GM23338 (cell line): ENCODE data around the gene ADAMTSL2. TPM values are rescaled to one million over a fixed set of nuclear protein-coding genes. Genes with fewer than 3 reads are reported as not detected.

Experiments
- ATAC-seq: fragments of 200-7000 bp; cut with Tn5 transposase; 3 replicates; pipeline ENCODE4 v1.9.1; 2020
- DNase-seq: peaks from one replicate; pipeline ENCODE4 v3.0.0-alpha.2; 2015; ENCODE audit warnings: low spot score
- H2AFZ ChIP-seq: fragments of 200-600 bp; sonication (generic); 2 replicates; pipeline ENCODE4 v1.8.0; 2016; ENCODE audit warnings: antibody characterized with exemption, mild to moderate bottlenecking, moderate library complexity
- H3F3A ChIP-seq: fragments of 200-600 bp; sonication (generic); replicated peaks from 2 replicates; pipeline ENCODE4 v1.8.0; 2017; ENCODE audit warnings: antibody characterized with exemption, mixed run types, low read depth
- H3K27ac ChIP-seq: fragments of 200-600 bp; sonication (generic); 2 replicates; pipeline ENCODE4 v1.6.1; 2016; ENCODE audit warnings: low read depth
- H3K27me3 ChIP-seq: fragments of 200-600 bp; sonication (generic); 2 replicates; pipeline ENCODE4 v1.8.0; 2016; ENCODE audit warnings: mild to moderate bottlenecking, mixed run types, moderate library complexity; ENCODE audit not compliant: insufficient read depth
- H3K36me3 ChIP-seq: fragments of 200-600 bp; sonication (generic); 2 replicates; pipeline ENCODE4 v1.8.0; 2016; ENCODE audit warnings: mild to moderate bottlenecking; ENCODE audit not compliant: insufficient read depth
- H3K4me1 ChIP-seq: fragments of 200-600 bp; sonication (generic); 2 replicates; pipeline ENCODE4 v1.8.0; 2016; ENCODE audit warnings: mild to moderate bottlenecking, moderate library complexity; ENCODE audit not compliant: insufficient read depth
- H3K4me2 ChIP-seq: fragments of 200-600 bp; sonication (generic); 2 replicates; pipeline ENCODE4 v1.7.1; 2017; ENCODE audit warnings: mixed run types
- H3K4me3 ChIP-seq: fragments of 200-600 bp; sonication (generic); 2 replicates; pipeline ENCODE4 v1.6.1; 2016; ENCODE audit warnings: mixed run types
- H3K79me2 ChIP-seq: fragments of 200-600 bp; sonication (generic); replicated peaks from 2 replicates; pipeline ENCODE4 v1.8.0; 2017; ENCODE audit warnings: mild to moderate bottlenecking; ENCODE audit not compliant: insufficient read depth
- H3K9me2 ChIP-seq: fragments of 200-600 bp; sonication (generic); 2 replicates; pipeline ENCODE4 v1.8.0; 2017; ENCODE audit not compliant: insufficient read depth
- H4K20me1 ChIP-seq: fragments of 200-600 bp; sonication (generic); replicated peaks from 2 replicates; pipeline ENCODE4 v1.8.0; 2017; ENCODE audit warnings: mild to moderate bottlenecking; ENCODE audit not compliant: insufficient read depth
- H3K27ac Mint-ChIP-seq: 2 replicates; pipeline ENCODE4 v1.8.0; 2020; ENCODE audit warnings: inconsistent platforms, mild to moderate bottlenecking, moderate library complexity, mixed read lengths
- H3K27me3 Mint-ChIP-seq: 3 replicates; pipeline ENCODE4 v1.8.0; 2022; ENCODE audit warnings: low read depth, mild to moderate bottlenecking, moderate library complexity, mixed read lengths, inconsistent platforms; ENCODE audit not compliant: insufficient read depth, poor library complexity
- H3K36me3 Mint-ChIP-seq: 3 replicates; pipeline ENCODE4 v1.8.0; 2021; ENCODE audit warnings: low read depth, mild to moderate bottlenecking, inconsistent platforms, moderate library complexity, mixed read lengths
- H3K4me1 Mint-ChIP-seq: 3 replicates; pipeline ENCODE4 v1.8.0; 2020; ENCODE audit warnings: mild to moderate bottlenecking, inconsistent platforms, mixed read lengths
- H3K4me3 Mint-ChIP-seq: 3 replicates; pipeline ENCODE4 v1.8.0; 2021; ENCODE audit warnings: moderate library complexity, mild to moderate bottlenecking, inconsistent platforms, mixed read lengths
- H3K9me3 Mint-ChIP-seq: 3 replicates; pipeline ENCODE4 v1.8.0; 2020; ENCODE audit warnings: moderate library complexity, mild to moderate bottlenecking, inconsistent platforms, mixed read lengths
- CREB1 ChIP-seq: fragments of 250-450 bp; sonication (Bioruptor Pico); IDR thresholded peaks from 2 replicates; pipeline ENCODE4 v1.5.0; 2020; ENCODE audit warnings: low read depth, mild to moderate bottlenecking, moderate library complexity
- CTCF ChIP-seq, 2 experiments: fragments of 200-600 bp in 1 of 2; sonication (generic) in 1 of 2; conservative IDR thresholded peaks; 2 replicates each; pipeline versions ENCODE4 v1.5.1 to v1.6.1; 2016 to 2017; ENCODE audit warnings: antibody characterized with exemption in 2 of 2, low read depth in 2 of 2, mild to moderate bottlenecking in 2 of 2, moderate library complexity in 1 of 2
- ETS1 ChIP-seq: IDR thresholded peaks from 2 replicates; pipeline ENCODE4 v1.6.1; 2016; ENCODE audit warnings: antibody characterized with exemption
- EZH2 ChIP-seq: fragments of 200-600 bp; sonication (generic); IDR thresholded peaks from one replicate; pipeline ENCODE4 v1.8.0; 2017; ENCODE audit warnings: antibody characterized with exemption, mild to moderate bottlenecking, low read depth; ENCODE audit not compliant: unreplicated experiment
- EZH2phosphoT487 ChIP-seq: fragments of 200-600 bp; sonication (generic); IDR thresholded peaks from one replicate; pipeline ENCODE4 v1.8.1; 2018; ENCODE audit warnings: antibody characterized with exemption; ENCODE audit not compliant: unreplicated experiment
- JUNB ChIP-seq: IDR thresholded peaks from one replicate; pipeline ENCODE4 v1.6.1; 2016; ENCODE audit warnings: antibody characterized with exemption; ENCODE audit not compliant: unreplicated experiment
- NANOG ChIP-seq: IDR thresholded peaks from 2 replicates; pipeline ENCODE4 v1.6.1; 2016; ENCODE audit warnings: antibody characterized with exemption, borderline replicate concordance
- POLR2AphosphoS5 ChIP-seq: IDR thresholded peaks from 2 replicates; pipeline ENCODE4 v1.6.1; 2016; ENCODE audit warnings: antibody characterized with exemption, low read depth
- REST ChIP-seq: IDR thresholded peaks from one replicate; pipeline ENCODE4 v1.6.1; 2018; ENCODE audit warnings: antibody characterized with exemption; ENCODE audit not compliant: unreplicated experiment
- STAT1 ChIP-seq: IDR thresholded peaks from one replicate; pipeline ENCODE4 v1.6.1; 2016; ENCODE audit warnings: antibody characterized with exemption; ENCODE audit not compliant: unreplicated experiment
- ZNF114 ChIP-seq: fragments of 250-450 bp; sonication (Bioruptor Pico); IDR thresholded peaks from 2 replicates; pipeline ENCODE4 v1.5.0; 2020; ENCODE audit warnings: mild to moderate bottlenecking, moderate library complexity
- ZNF331 ChIP-seq: fragments of 250-450 bp; sonication (Bioruptor Pico); IDR thresholded peaks from 2 replicates; pipeline ENCODE4 v1.5.0; 2020; ENCODE audit warnings: low read depth, mild to moderate bottlenecking, moderate library complexity
- polyA plus RNA-seq: library from polyadenylated mRNA; unstranded; fragments of >200 nt; fragmentation: Nextera tagmentation; extraction: Ambion mirVana; gene quantifications from 2 replicates; pipeline ENCODE4 v1.2.1, GENCODE V29; 2016
- total RNA-seq: library from RNA; depleted of rRNA; stranded (reverse); fragments of >200 nt; shearing (Covaris generic); gene quantifications from 2 replicates; pipeline ENCODE4 v1.2.3, GENCODE V29; 2014
- TF ChIP-seq, protein P1 (sequence below): fragments of 250-450 bp; sonication (Bioruptor Pico); IDR thresholded peaks from 2 replicates; pipeline ENCODE4 v1.5.0; 2020; ENCODE audit warnings: mild to moderate bottlenecking, moderate library complexity

Gene ADAMTSL2
- total and polyA plus RNA-seq, 2 experiments from 2014 or later = 0.15 to 0.66 TPM

DNA sequence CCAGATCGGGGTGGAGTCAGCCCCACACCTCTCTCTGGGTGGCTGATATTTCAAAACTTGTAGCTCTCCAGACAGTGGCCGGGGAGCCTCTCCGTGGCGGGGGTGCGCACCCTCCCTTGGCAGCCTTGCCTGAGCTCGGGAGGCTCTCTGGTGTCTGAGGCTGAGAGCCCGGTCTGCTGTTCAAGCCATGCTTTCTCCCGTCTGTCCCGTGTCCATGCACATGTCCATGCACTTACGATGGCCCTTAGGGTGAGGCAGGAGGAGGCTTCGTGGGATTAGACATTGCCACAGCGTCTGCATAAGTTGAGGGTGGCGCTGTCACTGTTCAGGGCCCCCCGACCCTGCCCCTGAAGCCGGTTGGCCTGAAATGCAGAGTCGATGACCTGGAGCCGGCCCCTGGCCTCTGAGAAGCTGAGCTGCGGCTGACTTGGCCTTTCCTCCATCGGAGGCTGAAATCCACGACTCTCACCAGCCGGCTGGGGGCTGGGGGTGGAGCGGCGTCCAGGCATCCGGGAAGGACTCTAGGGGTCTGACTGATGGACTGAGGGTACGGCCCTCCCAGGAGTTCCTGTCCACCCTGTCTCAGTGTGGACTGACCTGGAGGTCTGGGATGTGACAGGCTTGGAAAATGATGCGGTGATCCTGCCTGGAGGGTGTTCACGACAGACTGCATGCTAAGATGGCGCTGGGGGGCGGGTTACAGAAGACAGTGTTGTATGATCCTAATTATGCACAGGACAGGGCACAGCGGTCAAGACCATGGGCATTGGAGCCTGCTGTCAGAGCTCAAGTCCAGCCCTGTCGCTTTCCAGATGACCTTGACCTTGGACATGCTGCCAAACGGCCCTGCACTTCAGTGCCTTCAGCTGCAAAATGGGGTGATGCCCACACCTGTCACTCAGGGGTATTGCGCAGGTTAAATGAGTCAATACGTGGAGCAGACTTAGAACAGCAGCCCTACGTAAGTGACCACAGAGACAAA, 37.4 kb upstream of the ADAMTSL2 start:
- DNase-seq = no peak
- no peak for TF ChIP-seq POLR2AphosphoS5
- no peak for TF ChIP-seq REST
- TF ChIP-seq, protein P1, sequence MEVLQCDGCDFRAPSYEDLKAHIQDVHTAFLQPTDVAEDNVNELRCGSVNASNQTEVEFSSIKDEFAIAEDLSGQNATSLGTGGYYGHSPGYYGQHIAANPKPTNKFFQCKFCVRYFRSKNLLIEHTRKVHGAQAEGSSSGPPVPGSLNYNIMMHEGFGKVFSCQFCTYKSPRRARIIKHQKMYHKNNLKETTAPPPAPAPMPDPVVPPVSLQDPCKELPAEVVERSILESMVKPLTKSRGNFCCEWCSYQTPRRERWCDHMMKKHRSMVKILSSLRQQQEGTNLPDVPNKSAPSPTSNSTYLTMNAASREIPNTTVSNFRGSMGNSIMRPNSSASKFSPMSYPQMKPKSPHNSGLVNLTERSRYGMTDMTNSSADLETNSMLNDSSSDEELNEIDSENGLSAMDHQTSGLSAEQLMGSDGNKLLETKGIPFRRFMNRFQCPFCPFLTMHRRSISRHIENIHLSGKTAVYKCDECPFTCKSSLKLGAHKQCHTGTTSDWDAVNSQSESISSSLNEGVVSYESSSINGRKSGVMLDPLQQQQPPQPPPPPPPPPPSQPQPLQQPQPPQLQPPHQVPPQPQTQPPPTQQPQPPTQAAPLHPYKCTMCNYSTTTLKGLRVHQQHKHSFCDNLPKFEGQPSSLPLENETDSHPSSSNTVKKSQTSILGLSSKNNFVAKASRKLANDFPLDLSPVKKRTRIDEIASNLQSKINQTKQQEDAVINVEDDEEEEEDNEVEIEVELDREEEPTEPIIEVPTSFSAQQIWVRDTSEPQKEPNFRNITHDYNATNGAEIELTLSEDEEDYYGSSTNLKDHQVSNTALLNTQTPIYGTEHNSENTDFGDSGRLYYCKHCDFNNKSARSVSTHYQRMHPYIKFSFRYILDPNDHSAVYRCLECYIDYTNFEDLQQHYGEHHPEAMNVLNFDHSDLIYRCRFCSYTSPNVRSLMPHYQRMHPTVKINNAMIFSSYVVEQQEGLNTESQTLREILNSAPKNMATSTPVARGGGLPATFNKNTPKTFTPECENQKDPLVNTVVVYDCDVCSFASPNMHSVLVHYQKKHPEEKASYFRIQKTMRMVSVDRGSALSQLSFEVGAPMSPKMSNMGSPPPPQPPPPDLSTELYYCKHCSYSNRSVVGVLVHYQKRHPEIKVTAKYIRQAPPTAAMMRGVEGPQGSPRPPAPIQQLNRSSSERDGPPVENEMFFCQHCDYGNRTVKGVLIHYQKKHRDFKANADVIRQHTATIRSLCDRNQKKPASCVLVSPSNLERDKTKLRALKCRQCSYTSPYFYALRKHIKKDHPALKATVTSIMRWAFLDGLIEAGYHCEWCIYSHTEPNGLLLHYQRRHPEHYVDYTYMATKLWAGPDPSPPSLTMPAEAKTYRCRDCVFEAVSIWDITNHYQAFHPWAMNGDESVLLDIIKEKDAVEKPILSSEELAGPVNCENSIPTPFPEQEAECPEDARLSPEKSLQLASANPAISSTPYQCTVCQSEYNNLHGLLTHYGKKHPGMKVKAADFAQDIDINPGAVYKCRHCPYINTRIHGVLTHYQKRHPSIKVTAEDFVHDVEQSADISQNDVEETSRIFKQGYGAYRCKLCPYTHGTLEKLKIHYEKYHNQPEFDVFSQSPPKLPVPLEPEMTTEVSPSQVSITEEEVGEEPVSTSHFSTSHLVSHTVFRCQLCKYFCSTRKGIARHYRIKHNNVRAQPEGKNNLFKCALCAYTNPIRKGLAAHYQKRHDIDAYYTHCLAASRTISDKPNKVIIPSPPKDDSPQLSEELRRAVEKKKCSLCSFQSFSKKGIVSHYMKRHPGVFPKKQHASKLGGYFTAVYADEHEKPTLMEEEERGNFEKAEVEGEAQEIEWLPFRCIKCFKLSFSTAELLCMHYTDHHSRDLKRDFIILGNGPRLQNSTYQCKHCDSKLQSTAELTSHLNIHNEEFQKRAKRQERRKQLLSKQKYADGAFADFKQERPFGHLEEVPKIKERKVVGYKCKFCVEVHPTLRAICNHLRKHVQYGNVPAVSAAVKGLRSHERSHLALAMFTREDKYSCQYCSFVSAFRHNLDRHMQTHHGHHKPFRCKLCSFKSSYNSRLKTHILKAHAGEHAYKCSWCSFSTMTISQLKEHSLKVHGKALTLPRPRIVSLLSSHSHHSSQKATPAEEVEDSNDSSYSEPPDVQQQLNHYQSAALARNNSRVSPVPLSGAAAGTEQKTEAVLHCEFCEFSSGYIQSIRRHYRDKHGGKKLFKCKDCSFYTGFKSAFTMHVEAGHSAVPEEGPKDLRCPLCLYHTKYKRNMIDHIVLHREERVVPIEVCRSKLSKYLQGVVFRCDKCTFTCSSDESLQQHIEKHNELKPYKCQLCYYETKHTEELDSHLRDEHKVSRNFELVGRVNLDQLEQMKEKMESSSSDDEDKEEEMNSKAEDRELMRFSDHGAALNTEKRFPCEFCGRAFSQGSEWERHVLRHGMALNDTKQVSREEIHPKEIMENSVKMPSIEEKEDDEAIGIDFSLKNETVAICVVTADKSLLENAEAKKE (CRISPR knock-in tag) = no peak
- no peak for TF ChIP-seq ZNF331 (CRISPR knock-in tag)
- TF ChIP-seq CTCF (conservative IDR thresholded peaks at IDR 0.05; ENCODE audit: low read depth in 2 of 2) = no peak
- TF ChIP-seq ZNF114 (CRISPR knock-in tag) = no peak
- no peak for TF ChIP-seq EZH2
- TF ChIP-seq EZH2phosphoT487 = no peak
- no peak for TF ChIP-seq NANOG
- no peak for TF ChIP-seq ETS1
- no peak for TF ChIP-seq STAT1
- TF ChIP-seq CREB1 (CRISPR knock-in tag) = no peak
- no peak for TF ChIP-seq JUNB
- no peak overlapping the region for H3K27ac Mint-ChIP-seq
- no peaks in the 10 kb centered on the region for H3K36me3 ChIP-seq
- H3K27me3 Mint-ChIP-seq = peaks cover 13% of the 10 kb centered on the region
- no peak overlapping the region for H3K4me3 ChIP-seq
- H3K9me3 Mint-ChIP-seq = peaks cover 18% of the 10 kb centered on the region
- H3K4me1 ChIP-seq = no peaks in the 10 kb centered on the region
- ATAC-seq = no peak
- no peaks in the 10 kb centered on the region for H3K9me2 ChIP-seq
- H3K4me2 ChIP-seq = no peak overlapping the region
- no peaks in the 10 kb centered on the region for H3K27me3 ChIP-seq
- H2AFZ ChIP-seq = no peak overlapping the region
- H3K79me2 ChIP-seq = no peaks in the 10 kb centered on the region
- H3K36me3 Mint-ChIP-seq = no peaks in the 10 kb centered on the region; the same call in 2 of the 3 replicates
- no peak overlapping the region for H3K4me3 Mint-ChIP-seq
- H3F3A ChIP-seq = no peaks in the 10 kb centered on the region; the same call in 1 of the 2 replicates
- H3K27ac ChIP-seq = no peak overlapping the region
- no peaks in the 10 kb centered on the region for H4K20me1 ChIP-seq
- no peaks in the 10 kb centered on the region for H3K4me1 Mint-ChIP-seq
